GM18511 (cell line): ENCODE data around the gene PKNOX1.
"Not testable (repeated sequence)": the region's sequence is repeated elsewhere in the genome, so short reads cannot be mapped to it uniquely, and the experiment has no call there.

ENCODE experiments used
- ATAC-seq: cut with Tn5 transposase; IDR thresholded peaks from one replicate; pipeline ENCODE4 v1.9.1; 2021; ENCODE audit warnings: mild to moderate bottlenecking, moderate library complexity; ENCODE audit not compliant: unreplicated experiment

The PKNOX1 gene

GRCh38 chr21:42983103-42983502 lies 8.7 kb downstream of the PKNOX1 start:
- ATAC-seq = no peak

DNA sequence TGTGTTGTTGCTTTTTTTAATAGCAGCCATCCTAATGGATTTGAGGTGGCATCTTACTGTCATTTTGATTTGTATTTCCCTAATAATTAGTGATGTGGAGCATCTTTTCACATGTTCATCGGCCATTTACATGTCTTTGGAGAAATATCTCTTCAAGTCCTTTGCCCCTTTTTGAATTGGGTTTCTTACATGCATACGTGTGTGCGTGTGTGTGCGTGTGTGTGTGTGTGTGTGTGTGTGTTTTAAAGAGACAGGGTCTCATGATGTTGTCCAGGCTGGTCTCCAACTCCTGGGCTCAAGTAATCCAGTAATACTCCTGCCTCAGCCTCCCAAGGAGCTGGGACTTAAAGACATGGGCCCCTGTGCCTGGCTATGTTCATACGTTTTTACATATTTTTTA lies 9.5 kb downstream of the PKNOX1 start:
- no peak for ATAC-seq

DNA sequence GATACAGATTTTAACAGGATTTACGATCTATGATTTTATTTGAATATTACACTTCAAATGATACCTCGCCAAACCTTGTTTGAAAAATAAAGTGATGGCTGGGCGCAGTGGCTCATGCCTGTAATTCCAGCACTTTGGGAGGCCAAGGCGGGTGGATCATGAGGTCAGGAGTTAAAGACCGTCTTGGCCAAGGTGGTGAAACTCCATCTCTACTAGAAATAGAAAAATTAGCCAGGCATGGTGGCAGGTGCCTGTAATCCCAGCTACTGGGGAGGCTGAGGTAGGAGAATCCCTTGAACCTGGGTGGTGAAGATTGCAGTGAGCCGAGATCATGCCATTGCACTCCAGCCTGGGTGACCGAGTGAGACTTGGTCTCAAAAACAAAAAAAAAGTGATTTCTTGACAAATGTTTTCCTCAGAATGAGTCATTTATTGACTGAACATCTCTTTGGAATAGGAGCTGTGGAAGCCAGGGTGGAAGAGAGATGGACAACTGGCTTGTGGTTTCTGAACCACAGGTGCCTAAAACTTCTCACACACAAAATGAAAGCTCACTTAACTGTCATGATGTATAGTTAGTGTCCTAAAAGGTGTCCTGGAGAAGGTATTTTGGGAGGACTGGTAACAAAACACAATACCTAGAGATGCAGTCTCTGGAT lies 11.9 kb downstream of the PKNOX1 start:
- no peak for ATAC-seq

- ATAC-seq = no peak
Observed at GRCh38 chr21:42988236-42988965, 14.0 kb downstream of the PKNOX1 start.

DNA sequence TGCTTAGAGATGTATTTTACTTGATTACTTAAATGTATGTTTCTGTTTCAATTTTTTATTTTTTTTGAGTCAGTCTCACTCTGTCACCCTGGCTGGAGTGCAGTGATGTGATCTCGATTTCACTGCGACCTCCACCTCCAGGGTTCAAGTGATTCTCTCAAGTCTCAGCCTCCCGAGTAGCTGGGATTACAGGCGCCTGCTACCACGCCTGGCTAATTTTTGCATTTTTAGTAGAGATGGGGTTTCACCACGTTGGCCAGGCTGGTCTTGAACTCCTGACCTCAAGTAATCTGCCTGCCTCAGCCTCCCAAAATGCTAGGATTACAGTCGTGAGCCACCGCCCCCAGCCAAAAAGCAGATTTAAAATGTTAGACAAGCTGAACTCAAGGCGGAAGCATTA lies 15.0 kb downstream of the PKNOX1 start:
- not testable (repeated sequence) for ATAC-seq

- no peak for ATAC-seq
Observed at GRCh38 chr21:42989816-42990650, 15.7 kb downstream of the PKNOX1 start.

DNA sequence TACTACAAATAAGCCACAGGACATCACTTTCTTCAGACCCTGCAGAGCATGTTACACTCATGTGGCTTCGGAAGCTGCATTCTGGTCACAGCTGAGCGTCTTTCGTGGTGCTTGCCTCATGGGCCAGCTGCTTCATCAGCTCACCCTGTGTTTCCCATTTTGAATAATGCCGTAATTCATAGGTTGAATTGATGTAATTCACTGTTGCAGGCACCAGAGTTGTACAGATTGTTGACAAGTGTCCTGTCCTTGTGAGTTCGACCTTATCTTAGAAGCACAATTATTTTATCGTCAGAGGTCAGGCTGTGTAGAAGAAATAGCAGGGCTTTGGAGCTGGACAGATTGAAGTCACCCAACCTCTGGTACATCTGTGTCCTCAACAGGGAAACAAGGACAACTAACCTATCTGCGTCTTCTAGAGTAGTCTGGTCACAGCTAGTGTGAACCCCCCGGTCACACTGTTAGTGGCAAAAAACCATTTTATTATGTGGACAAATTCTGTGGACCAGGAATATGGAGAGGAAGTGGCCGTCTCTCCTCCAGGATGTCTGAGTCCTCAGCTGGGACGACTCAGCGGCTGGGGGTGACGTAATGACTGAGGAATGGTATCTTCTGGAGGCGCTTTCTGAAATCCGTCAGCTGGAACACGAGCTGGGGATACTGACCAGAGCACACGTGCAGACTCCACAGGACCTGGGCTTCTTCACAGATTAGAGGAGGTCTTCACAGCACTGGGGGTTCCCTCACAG lies 17.8 kb downstream of the PKNOX1 start:
- no peak for ATAC-seq

DNA sequence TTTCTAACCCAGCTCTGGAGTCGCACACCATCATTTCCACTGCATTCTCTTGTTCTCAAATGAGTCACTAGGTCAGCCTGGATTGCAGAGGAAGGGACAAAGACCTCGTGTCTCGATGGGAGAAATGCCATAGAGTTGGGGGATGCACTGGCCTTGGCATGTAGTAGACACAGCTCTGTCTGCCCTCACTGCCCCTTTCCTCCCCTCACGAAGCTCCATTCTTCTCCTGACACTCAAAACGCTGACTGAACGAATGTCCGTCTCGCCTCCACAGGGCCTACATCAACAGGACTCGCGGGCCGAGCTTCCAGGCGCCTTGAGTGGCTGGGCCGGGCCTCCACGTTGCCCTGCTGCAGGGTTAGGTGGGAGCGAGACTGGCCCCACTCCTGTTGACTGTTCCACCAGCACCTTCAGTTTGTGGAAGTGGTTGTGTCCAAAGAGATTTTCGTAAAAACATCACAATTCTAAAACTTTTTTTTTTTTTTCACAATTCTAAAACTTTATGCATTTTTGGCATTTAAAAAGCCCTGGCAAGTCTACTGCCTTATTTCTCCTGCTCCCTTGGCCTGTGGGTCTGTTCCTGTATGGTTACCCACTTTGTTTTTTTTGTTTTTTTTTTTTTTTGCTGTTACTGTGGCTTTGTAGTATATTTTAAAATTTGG lies 18.8 kb downstream of the PKNOX1 start:
- ATAC-seq = no peak

DNA sequence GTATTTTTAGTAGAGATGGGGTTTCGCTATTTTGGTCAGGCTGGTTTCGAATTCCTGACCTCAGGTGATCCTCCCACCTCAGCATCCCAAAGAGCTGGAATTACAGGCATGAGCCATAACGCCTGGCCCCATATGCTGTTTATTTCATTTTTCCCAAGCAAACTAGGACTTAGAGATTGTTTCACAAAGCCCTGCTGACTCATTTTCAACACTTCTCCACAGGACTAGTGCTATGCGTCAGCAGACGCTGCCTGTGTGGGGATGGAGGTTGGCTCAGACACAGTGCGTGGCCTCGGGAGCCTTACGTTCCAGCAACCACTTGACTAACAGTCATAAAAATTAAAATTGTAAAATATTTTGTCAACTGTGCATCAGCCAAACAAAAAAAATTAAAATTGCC lies 22.7 kb downstream of the PKNOX1 start:
- ATAC-seq = no peak

DNA sequence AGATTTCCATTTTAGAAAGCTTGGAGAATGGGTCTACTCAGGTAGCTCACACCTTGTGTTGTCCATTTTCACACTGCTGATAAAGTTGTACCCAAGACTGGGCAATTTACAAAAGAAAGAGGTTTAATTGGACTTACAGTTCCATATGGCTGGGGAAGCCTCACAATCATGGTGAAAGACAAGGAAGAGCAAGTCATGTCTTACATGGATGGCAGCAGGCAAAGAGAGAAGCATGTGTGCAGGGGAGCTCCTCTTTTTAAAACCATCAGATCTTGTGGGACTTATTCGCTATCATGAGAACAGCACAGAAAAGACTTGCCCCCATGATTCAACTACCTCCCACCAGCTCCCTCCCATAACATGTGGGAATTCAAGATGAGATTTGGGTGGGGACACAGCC lies 23.6 kb downstream of the PKNOX1 start:
- not testable (repeated sequence) for ATAC-seq

- ATAC-seq = not testable (repeated sequence)
Observed at GRCh38 chr21:42999152-42999551, 24.8 kb downstream of the PKNOX1 start.

DNA sequence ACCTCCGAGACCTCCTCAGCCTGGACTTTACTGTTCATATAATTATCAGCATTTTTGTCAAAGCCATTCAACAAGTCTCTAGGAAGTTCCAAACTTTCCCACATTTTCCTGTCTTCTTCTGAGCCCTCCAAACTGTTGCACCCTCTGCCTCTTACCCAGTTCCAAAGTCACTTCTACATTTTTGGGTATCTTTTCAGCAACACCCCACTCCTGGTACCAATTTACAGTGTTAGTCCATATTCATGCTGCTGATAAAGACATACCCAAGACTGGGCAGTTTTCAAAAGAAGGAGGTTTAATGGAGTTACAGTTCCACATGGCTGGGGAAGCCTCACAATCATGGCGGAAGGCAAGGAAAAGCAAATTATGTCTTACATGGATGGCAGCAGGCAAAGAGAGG lies 25.7 kb downstream of the PKNOX1 start:
- not testable (repeated sequence) for ATAC-seq

DNA sequence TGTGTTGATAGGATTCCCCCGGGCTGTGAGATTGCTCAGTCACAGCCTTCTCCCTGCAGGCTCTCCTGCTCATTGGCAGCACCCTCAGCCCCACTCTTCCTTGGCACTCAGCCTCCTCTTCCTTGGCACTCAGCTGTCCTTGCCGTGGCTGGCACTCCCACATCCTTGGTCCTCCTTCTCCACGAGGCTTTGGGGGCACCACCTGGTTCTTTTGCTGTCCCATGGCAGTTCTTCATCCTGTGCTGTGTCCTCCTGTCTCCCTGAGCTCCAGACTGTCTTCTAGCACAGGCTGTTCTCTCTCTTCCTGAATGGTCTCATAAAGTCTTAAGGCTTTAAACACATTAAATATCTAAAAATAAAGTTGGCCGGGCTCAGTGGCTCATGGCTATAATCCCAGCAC lies 27.0 kb downstream of the PKNOX1 start:
- no peak for ATAC-seq

DNA sequence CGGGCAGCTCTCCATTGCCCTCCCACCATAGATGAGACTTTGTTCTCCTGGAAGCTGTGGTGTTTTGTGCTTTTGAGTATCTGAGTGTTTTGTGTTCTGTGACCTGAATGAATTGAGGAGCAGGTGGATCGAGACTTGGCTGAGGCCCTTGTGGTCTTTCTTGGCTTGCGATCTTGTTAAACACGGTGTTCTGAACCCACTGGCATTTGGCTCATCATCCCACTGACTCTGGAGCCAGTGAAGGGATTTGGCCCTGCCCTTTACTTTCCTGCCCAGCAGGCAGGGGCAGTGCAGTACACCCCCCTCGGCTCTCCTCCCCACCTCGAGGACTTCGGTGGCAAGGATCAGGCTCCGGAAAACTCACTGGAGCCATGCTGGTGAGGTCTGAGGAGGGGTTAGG lies 30.6 kb downstream of the PKNOX1 start:
- ATAC-seq = no peak

DNA sequence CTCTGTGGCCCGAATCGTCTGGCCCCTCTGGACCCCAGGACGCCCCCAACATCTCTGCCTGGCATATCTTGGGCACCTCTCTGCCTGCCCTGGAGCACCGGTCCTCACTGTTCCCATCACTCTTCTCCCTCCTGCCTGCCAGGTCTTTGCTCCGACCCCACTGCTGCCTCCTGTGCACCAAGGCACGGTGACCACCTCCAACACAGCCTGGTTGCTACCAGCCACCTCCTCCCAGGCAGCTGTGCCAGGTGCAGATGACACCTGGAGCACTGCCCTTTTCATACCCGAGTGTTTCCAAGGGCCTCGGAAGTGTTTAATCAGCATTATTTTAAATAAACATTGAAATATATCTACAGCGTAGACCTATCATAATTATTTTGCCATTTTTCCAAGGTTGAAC lies 31.3 kb downstream of the PKNOX1 start:
- no peak for ATAC-seq

GRCh38 chr21:43006051-43006873 lies 31.9 kb downstream of the PKNOX1 start:
- not testable (repeated sequence) for ATAC-seq

DNA sequence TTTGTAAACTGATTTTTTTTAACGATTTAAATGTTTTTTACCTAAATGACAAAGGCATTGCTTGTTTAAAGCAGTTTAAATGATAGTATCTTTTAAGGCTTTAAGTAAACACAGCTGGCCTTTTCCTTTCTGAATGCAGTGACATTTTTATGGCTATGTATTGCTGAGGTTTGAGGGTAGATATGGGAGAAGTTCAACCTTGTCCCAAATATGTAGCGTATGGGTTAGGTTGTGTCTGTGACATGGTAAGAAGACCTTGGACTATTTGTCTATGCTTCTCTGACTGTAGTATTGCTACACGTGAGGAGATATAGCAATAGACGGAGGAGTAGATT lies 32.5 kb downstream of the PKNOX1 start:
- no peak for ATAC-seq

GRCh38 chr21:43012596-43012995 lies 38.2 kb downstream of the PKNOX1 start:
- no peak for ATAC-seq

GRCh38 chr21:43015906-43016540 lies 41.7 kb downstream of the PKNOX1 start:
- no peak for ATAC-seq
